Stimulated activated CD8-positive, alpha-beta memory T cell treated with anti-CD3 and anti-CD28 coated beads, Interleukin-15, amount 100 ng/mL, for 4 hours (primary cell): Measurements from ENCODE around the gene LNX1.

Experiments used
- DNase-seq, 2 donors: peaks; one replicate each; pipeline ENCODE4 v3.0.0-alpha.2; 2020; ENCODE audit warnings: low read depth in 2 of 2

Gene LNX1

DNA sequence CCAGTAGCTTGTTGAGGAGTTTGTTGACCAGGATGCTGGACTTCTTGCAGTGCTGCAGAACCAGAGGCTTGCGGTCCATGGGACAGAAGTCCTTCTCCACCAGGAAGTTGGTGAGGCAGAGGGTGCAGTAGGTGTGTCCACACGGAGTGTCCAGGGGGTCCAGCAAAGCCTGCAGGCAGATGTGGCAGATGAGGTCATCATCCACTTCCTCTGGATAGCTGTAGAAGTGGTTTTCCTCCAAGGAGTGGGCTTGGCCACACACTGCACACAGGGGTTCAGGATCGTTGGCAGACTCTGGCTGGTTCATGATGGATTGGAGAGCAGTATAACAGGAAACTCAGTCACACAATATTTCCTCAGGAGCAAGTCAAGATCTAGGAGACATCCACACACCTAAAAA, 17.6 kb downstream of the LNX1 start:
- DNase-seq = no peak

DNA sequence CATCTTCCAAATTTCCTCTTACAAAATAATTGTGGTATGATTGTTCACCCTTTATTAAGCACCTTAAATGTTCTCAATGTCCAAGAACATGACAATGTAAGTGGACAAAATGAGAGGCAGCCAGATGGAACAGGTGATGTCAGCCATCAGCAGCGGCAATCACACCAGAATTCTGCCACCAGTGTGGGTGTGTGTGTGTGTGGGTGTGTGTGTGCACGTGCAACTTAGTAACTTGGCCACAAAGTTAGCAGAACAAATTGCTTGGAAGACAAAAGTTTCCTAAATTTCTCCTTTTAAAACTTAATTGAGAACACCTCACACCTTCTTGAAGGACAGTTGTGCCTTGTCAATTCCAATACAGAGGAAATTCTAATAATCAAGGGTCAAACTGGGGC, 18.7 kb downstream of the LNX1 start:
- no peak for DNase-seq

DNA sequence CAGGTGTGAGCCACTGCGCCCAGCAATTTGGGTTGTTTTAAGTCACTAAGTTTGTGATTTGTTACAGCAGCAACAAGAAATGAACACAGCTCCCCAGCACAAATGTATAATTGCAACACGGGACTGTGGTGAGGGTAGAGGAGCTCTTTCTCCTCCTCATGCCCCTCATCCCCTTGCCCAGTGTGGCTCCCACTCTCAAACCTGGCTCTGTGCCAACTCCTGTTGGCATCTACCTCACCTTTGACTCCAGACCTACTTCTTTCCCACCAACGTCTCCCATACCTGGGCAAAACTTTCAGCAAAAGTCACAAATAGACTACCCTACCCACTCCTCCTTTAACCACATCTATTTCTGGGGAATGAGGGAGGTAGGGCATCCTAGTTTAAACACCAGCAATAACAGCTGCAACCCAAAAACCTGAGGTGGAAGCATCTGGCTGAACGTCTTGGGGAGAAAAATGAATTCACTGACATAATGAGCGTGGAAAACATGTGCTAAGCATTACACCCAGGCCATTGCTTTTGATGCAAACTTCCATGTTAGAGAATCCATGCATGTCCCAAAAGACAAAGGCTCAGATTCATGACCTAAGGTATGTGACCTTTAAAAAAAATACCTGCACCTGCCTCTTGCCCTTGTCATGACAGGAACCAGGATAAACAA, 19.2 kb downstream of the LNX1 start:
- no peak for DNase-seq

DNA sequence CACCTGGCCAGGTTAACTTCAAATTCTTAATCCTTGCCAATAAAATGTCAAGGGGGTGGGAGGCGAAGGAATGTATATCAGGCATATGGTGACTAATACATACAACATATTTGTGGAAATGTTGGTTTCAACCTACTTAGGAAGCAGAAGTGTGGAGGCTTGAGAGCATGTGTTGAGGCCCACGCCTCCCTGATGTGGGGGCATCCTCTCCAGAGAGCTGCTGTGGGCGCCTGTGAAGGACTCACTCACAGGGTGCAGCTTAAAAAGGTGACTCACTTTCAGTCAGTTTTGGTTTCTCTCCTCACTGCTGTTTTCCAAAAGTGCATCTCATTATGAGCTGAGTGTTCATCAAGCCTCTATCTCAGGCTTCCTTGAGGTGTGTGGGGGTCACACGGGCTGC, 27.5 kb downstream of the LNX1 start:
- no peak for DNase-seq

DNA sequence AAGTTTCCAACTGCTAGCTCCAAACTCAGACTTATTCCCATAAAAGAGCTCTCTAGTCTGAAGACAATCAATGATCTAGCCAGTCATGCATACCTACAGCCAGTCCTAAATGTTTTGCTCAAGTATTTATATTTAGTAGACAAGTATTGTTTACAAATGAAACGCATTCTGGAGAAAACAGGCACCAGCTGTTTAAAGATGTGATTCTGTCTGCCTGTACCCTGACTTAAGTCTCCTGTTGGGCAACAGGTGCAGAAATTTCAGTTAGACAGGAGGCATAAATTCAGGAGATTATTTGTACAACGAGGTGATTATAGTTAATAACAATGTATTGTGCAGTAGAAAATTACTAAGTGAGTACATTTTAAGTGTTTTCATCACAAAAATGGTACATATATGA, 28.9 kb downstream of the LNX1 start:
- DNase-seq = no peak

DNA sequence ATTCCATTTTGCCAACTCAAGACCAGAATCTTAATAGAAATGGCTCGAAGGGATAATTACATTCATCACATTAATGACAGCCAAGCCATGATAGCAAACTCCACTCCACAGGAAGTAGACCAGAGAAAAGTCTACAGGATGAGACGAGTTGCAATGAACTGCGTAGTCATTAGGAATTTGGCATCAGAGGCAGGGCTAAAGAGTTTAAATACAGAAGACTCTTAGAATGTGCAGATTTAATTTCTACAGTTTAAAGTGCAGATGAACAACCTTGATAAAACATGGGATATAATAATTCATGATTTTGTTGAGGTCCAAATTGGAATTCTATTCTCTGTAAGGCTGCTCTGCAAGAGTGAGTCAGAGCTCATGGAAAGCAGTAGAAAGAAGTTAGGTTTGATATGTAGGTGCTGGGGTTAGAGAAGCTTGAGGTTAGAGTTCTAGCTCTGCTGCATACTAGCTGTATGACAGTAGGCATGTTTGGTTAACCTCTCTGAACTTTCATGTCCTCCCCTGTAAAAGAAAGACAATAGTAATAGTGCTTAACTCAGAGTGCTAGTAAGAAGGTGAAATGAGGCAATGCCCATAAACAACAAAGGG, 32.2 kb downstream of the LNX1 start:
- no peak for DNase-seq

DNA sequence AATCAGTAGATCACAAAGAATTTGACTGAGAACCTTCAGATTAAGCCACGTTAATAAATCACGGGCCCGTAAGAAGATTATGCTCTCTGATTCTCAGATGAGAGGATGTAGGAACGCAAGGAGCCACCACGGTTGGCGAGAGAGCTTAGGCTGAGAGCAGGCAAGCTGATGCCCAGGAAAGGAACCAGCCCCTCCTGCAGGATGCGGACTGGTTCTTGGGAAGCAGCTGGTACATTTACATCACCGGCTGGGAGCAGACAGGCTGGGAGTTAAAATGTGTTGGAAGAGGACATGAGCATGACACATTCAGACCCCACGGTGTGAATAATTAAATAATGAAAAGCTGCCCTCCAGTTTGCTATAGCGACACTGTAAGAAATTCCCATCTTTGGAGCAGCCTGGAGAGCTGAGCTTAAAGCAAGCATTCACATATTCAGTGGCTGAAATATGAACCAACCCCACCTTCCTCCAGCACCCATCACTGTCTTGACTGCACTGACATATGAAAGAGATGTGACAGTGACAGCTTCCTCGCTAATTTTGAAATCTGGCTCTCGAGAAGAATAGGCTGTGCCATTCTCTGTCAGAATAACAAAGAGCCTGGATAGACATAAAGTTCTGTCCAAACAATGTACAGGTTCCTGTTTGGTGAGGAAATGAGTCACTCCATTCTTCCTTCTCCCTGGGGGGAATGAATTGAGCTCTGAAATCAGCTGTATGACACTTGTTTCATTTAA, 33.1 kb downstream of the LNX1 start:
- DNase-seq = no peak

DNA sequence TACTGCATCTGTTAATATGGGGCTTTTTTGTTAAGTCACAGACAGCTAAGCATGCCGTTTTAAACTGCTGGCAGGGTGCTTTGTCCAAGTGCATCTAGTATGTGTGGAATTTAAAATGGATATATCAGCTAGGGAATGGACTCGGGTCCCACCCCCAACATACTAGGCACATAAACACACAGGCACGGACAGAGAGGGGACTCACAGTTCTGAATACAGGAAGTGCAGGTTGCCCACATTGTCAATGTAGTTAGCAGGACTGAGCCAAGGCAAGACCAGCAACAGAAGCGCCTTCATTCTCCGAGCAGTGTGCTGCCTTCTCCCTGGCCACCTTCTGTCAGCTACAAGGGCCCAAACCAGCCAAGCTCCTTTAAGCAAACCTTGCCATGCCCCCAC, 33.6 kb downstream of the LNX1 start:
- DNase-seq = no peak

DNA sequence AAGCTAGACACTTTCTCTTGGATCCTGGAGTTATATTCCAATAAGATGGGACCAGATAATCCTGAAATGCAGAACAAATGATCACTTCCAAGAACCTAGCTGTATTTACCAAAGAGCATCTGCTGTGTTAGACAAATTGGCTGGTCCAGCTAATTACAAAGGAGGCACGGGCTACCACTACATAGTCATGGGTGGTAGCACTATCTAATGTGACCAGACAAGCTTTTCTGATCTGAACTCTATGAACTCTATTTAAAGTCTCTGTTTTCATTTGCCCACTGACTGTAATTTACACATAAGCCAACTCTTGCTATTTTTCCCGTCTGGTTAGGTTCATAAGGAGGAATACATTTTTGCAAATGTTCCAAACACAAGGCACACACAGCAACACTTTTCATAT, 34.6 kb downstream of the LNX1 start:
- DNase-seq = no peak

DNA sequence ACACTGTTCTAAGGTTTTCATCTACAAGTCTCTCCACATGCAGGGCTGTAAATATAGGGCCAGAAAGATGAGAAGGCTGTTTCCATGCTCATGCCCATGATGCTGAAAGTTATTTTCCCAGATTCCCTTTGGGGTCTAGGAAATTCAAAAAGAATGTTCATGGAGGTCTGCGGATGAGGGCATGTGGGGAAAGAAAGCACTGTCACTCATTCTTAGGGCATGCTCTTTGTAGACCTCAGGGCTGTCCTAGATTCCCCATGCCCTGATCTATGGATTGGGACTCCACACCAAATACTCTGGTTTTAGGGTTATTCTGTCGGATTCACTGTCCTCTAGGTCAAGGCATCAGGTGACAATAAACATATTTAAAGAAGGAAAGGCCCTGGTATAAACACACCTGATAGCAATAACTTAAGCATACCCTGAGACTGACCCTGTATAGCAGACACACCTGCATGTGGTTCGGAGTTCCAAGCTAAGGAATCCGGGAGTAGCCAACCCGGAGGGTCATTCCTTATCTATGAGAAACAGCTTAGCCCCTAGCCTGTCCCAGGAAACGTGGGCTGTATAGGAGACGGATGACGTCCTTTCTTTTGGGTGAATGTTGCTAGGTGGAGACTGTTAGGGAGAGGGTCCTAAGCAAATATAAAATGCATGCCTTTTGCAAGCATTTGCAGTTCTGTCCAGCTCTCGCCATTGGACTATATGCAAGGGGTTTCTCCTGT, 37.6 kb downstream of the LNX1 start:
- no peak for DNase-seq

DNA sequence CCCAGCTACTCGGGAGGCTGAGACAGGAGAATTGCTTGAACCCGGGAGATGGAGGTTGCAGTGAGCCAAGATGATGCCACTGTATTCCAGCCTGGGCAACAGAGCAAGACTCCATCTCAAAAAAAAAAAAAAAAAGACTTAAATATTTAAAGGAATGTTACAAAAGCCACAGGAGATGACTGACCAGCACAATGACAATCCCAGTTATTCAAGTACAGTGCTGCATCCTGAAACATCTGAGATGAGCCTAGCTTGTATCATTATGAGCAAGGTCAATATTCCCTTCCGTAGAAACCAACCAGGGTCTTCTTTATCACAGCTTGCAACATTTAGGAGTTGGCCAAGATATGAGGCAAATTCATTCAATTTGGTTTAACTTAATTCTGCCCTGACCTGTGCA, 38.6 kb downstream of the LNX1 start:
- no peak for DNase-seq

DNA sequence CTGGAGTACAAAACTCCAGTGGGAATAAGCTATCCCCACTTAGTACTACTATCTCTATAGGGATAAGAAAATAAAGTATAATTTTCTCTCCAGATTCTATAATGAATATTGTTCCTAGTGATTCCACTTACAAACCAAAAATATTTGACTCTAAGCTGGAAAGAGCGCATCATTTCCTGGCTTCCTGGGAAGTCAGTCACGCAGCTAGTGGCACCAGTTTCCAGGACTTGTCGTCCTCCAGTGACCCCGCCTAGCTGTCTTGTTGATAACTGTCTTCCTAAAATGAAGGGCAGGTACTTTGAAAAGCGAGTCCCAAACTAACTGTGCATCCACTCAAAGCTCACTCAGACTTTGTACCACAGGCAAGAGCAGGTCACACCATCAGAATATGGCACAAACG, 39.3 kb downstream of the LNX1 start:
- DNase-seq = no peak

DNA sequence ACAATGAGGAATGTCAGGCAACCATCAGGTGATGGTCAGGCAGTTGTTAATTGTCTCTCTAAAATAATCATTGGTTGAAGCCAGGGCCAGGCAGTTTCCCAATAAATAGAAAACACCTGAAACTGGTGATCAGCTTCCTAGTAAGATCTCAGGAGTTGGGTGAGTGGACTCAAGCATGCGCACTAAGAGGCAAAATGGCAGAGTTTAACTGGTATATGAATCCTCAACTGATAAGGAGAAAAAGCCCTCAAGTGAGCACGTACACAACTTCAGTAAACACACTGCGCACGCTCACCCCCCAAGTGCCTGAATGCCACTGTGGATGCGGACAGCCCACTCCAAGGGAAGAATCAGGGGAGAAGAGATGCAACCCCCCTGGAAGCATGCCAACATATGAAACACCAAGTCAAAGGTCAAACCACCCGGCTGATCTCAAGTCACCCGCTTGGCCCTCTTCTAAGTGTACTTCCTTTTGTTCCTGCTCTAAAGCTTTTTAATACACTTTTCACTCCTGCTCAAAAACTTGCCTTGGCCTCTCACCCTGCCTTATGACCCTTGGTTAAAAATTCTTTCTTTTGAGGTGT, 39.9 kb downstream of the LNX1 start:
- DNase-seq = no peak

DNA sequence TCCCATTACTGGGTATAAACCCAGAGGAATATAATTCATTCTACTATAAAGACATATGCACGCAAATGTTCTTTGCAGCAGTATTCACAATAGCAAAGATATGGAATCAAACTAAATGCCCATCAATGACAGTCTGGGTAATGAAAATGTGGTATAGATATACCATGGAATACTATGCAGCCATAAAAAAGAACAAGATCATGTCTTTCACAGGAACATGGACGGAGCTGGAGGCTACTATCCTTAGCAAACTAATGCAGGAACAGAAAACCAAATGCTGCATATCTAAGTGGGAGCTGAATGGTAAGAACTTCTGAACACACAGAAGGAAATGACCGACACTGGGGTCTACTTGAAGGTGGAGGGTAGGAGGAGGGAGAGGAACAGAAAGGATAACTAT, 42.6 kb downstream of the LNX1 start:
- DNase-seq = no peak

DNA sequence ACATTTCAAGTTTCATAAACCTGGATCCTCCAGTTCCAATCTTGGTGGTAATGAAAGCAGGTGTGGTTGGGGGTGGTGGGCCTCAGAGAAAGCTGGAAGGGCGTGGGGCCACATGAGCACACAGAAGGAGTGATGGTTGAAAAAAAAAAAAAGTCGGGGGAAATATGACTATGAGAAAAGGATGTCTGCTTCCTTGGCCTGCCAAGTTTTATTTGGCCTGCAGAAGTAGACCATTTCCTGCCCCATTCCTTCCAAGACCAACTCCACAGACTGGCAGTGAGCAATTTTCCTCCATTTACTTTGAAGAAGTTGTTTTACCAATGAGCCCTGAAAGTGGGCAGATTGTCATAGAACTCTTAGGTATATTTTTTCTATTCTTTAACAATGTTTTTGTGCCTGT, 43.3 kb downstream of the LNX1 start:
- DNase-seq = no peak

DNA sequence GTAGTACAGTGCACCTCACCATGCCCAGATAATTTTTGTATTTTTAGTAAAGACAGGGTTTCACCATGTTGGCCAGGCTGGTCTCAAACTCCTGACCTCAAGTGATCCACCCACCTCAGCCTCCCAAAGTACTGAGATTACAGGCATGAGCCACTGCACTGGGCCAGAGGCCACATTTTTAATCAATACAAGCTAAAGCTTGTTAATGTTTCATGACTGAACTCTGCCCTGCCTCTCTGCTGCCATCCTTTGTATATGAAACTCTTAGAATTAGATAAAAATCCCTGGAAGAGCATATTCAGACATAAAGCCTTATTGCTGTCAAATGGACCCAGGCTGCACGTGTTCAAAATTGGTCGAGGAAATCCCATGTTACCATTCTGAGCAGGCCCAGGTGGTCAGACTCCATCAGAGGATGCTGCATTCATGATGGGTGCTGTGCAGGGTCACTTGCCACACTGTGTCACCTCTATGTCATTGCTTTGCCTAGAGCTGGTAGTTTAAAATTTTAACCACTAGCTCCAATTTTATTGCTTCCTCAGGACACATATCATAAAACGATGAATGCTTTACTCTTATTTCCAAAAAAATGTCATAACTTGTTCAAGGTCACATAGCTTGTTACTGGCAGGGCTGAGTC, 45.2 kb downstream of the LNX1 start:
- no peak for DNase-seq

DNA sequence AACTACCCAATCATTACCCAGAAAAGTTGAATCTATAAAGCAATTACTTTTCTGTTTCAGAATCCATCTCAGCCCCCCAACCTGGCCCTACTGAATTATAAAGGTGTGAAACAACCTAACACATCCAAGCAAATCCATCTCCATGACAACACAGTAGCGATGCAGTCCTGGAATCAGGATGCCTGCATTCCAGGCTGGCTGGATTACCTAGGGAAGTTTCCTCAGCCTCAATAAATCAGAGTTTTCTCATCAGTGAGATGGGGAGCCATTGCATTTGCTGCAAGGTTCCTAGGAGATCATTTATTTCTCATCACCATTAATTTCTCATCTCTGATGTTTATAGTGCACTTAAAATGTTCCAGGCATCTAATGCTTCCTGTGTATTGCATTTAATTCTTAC, 46.0 kb downstream of the LNX1 start:
- DNase-seq = no peak

DNA sequence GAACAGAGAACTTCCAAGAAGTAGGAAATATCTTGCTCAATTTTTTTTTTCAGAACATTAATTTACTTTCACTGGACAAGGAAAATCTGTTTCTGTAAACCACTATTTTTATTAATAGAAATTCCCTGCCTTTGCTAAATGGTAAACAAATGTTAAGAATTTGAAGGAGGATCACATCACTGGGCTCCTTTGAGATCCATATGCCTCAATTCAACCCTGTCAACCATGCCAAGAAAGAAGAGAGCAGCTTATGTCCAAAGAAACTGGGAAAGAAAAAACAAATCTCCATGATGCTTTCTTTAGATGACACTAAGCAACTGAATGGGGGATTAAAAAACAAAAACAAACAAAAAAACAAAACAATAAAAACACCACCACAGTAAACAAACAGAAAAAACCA, 47.7 kb downstream of the LNX1 start:
- no peak for DNase-seq

DNA sequence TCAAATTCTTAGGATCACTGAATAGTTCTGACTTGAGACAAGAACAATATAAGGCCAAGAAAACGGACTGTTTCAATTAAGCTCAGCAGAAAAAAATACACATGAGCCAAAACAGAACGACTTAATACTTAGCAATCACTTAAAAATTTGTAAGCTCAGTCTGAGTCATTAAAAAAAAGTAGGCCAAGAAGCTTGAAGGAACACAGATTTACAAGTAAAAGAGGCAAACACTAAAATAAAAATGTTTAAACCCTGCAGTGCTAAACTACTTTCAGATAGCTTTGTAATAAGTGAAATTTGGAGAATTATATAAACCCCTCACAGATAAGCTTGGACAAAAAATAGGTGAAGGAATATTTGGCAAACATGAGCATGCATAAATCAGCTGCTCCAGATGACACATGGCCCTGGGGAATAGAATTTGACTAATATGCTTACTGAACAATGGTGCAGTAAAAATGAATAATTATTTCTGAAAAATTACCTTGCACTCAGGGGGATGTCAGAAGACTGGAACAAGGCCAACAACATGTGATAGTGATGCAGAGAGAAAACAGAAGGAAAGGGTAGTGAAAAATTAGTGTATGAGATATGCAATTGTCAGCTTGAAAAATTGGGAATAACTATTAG, 49.6 kb downstream of the LNX1 start:
- DNase-seq = no peak

DNA sequence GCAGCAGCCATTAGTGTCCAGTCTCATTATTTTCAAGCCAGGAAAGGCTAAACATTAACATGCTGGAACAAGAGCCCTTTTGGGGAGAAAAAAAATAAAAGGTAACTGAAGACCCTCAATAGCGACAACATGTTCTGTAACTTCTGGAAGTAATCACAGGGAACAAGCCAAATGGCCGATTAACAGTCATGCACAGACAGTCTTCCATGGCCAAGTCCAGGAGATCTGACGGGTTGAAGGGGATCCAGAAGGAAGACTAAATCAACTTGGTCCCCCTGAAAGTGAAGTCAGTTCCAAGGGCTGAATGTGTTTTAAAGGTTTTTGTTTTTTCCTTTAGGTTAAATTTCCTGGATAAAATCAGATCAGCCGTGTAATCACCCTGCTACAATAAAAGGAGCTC, 52.5 kb downstream of the LNX1 start:
- DNase-seq = no peak

DNA sequence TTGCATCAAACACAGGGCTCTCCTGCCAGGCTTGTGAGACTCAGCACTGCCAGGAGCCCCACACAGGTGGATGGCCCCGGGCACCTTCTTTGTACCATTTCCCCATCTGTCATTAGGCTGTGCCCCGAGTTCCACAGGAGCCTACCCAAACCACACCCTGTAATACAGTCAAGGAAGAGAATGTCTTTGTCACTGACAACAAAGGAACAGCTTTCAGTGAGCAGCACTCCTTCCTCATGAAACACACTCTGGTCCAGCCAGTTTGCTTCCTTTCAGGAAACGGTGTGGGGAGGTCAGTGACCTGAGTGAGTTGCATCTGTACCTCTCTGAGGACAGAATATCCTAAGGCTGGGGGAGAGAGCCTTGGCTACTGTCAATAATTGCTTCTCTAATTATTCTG, 53.7 kb downstream of the LNX1 start:
- no peak for DNase-seq
